Measurements from ENCODE around the gene PRIMA1. TPM values are rescaled to one million over a fixed set of nuclear protein-coding genes. Genes with fewer than 3 reads are reported as not detected.

The PRIMA1 gene
- total RNA-seq, 6 experiments from 2014 or later = 0.31 to 0.95 (median 0.43) TPM; not detected in 2

- Histone ChIP-seq H3K4me3 (no peak overlapping the region), H3K27ac (no peak overlapping the region), H3K4me1 (no peaks in the 10 kb centered on the region), H3K9me3 (no peaks in the 10 kb centered on the region), H3K36me3 (no peaks in the 10 kb centered on the region), H3K27me3 (no peaks in the 10 kb centered on the region)
- ATAC-seq (no peak), DNase-seq (no peak)
- TF ChIP-seq POLR2A (IDR thresholded peaks at IDR 0.05) (no peak), CTCF (IDR thresholded peaks at IDR 0.05) (no peak)
- intact Hi-C loops (cut with DNase I) = no loop called here
- WGBS (ENCODE audit: insufficient coverage, low coverage, low lambda C conversion rate, missing lambda C conversion rate) = 64% methylated on average over 11 of the region's 25 CpGs
These were observed 54.0 kb downstream of the PRIMA1 start for GRCh38 chr14:93734086-93734822.

GRCh38 chr14:93733631-93734030 lies 54.7 kb downstream of the PRIMA1 start:
- intact Hi-C loops (cut with DNase I) = no loop called here
- ATAC-seq (no peak), DNase-seq (no peak)
- H3K36me3 ChIP-seq = no peaks in the 10 kb centered on the region
- H3K9me3 ChIP-seq = no peaks in the 10 kb centered on the region
- 30% methylated on average over 4 of the region's 6 CpGs for WGBS (ENCODE audit: insufficient coverage, low coverage, low lambda C conversion rate, missing lambda C conversion rate)
- no peaks in the 10 kb centered on the region for H3K4me1 ChIP-seq
- H3K4me3 ChIP-seq = no peak overlapping the region
- no peak overlapping the region for H3K27ac ChIP-seq
- TF ChIP-seq CTCF (IDR thresholded peaks at IDR 0.05) = no peak
- no peak for TF ChIP-seq POLR2A (IDR thresholded peaks at IDR 0.05)
- no peaks in the 10 kb centered on the region for H3K27me3 ChIP-seq

- ATAC-seq = no peak
- Histone ChIP-seq H3K27ac (no peak overlapping the region), H3K36me3 (no peaks in the 10 kb centered on the region), H3K4me3 (no peak overlapping the region), H3K4me1 (no peaks in the 10 kb centered on the region), H3K9me3 (no peaks in the 10 kb centered on the region), H3K27me3 (no peaks in the 10 kb centered on the region)
- TF ChIP-seq POLR2A (IDR thresholded peaks at IDR 0.05) = no peak
- TF ChIP-seq CTCF (IDR thresholded peaks at IDR 0.05) = no peak
- 37% methylated on average over 4 of the region's 11 CpGs for WGBS (ENCODE audit: insufficient coverage, low coverage, low lambda C conversion rate, missing lambda C conversion rate)
- intact Hi-C loops (cut with DNase I) = no loop called here
- DNase-seq = no peak
These were observed 55.1 kb downstream of the PRIMA1 start for GRCh38 chr14:93733231-93733630.

GRCh38 chr14:93732524-93732923 lies 55.8 kb downstream of the PRIMA1 start:
- no peak overlapping the region for H3K4me3 ChIP-seq
- ATAC-seq (no peak), DNase-seq (no peak)
- TF ChIP-seq POLR2A (IDR thresholded peaks at IDR 0.05) (no peak), CTCF (IDR thresholded peaks at IDR 0.05) (no peak)
- WGBS (ENCODE audit: insufficient coverage, low coverage, low lambda C conversion rate, missing lambda C conversion rate) = no CpG with 5 or more reads among the region's 10 CpGs
- no peaks in the 10 kb centered on the region for H3K9me3 ChIP-seq
- intact Hi-C loops (cut with DNase I) = no loop called here
- no peaks in the 10 kb centered on the region for H3K27me3 ChIP-seq
- H3K4me1 ChIP-seq = no peaks in the 10 kb centered on the region
- no peak overlapping the region for H3K27ac ChIP-seq
- no peaks in the 10 kb centered on the region for H3K36me3 ChIP-seq
